ENCODE results near the gene LRRC72.
"Not testable (repeated sequence)": the region's sequence is repeated elsewhere in the genome, so short reads cannot be mapped to it uniquely, and the experiment has no call there.

Gene LRRC72

GRCh38 chr7:16526742-16527540 is at the start of gene LRRC72:
Gene LRRC72, plus strand, starts transcription at chr7:16526825. Its CDS starts 128 bp downstream, at chr7:16526953.
- DNase-seq = no peak

DNA sequence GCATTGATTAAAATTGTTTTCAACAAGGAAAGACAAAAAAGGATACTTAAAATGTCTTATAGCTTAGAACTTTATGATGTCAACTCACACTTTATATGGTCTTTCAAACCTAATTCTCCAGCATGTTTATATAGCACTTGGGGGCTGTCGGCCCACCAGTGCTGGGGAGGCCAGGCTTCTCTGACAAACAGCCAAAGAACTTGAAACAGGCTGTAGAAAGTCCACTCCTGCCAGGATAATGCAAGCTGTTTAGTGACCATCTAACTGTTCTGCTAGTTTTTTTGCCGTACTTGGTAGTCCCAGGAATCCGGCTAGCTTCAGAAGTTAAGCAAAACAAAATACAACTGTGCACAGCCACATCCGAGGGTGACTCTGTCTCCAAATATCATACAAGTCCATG is 47.5 kb upstream of the LRRC72 start:
- DNase-seq = no peak

DNA sequence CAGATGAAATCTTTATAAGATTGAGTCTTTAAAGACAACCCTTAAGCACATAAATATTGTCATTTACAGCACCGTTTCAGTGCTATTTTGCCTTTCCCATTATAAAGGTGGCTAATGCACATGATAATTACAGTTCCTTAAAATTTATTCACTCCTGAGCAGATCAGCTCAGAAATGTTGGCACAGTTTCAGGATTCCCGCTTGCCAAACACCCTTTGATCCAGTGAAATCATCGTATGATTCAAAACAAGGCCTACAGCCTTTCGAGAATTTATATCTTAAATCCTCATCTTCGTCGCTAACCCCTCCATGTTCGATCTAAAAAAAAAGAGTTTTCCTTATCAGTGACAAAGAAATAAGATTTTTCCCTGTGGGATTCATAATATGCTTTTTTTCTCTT is 47.0 kb upstream of the LRRC72 start:
- DNase-seq = no peak

- peak; percentile 48 for DNase-seq
Observed at GRCh38 chr7:16484453-16485158, 42.0 kb upstream of the LRRC72 start.

DNA sequence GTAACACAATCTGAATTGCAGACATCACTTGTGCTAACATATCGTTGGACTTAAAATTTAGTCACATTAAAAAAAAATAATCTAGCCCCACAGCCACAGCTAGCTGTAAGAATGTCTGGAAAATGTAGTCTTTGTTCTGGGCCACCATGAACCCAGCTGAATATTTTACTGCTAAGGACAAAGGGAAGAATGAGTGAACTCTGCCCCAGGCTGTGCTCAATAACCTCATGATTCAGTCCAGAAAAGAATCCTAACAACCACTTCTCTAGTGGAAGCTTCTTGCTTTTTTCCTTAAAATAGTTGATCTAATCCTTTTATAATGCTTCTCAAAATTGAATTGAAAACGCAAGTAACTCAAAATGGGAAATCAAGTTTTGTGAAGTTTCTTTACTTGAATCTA is 35.5 kb upstream of the LRRC72 start:
- DNase-seq = no peak

- no peak for DNase-seq
Observed at GRCh38 chr7:16492513-16493062, 34.0 kb upstream of the LRRC72 start.

DNA sequence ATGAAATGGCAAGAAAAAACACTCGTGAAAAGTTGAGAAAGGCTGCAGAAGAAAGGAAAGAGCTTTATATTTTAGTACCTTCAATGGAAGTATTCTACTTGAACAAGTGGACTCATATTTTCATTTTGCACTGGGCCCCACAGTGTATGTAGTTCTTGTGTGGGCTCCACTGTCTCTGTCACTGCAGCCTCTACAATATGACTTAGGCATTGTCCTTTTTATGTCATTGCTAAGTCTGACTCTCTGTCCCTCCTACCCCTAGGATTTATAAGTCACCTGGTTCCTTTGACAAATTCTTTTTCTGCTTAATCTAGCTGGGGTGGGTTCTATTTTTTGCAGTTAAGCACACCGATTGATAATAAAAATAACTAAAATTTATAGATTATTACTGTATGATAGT is 33.4 kb upstream of the LRRC72 start:
- DNase-seq = no peak

GRCh38 chr7:16494551-16494950 is 32.1 kb upstream of the LRRC72 start:
- no peak for DNase-seq

DNA sequence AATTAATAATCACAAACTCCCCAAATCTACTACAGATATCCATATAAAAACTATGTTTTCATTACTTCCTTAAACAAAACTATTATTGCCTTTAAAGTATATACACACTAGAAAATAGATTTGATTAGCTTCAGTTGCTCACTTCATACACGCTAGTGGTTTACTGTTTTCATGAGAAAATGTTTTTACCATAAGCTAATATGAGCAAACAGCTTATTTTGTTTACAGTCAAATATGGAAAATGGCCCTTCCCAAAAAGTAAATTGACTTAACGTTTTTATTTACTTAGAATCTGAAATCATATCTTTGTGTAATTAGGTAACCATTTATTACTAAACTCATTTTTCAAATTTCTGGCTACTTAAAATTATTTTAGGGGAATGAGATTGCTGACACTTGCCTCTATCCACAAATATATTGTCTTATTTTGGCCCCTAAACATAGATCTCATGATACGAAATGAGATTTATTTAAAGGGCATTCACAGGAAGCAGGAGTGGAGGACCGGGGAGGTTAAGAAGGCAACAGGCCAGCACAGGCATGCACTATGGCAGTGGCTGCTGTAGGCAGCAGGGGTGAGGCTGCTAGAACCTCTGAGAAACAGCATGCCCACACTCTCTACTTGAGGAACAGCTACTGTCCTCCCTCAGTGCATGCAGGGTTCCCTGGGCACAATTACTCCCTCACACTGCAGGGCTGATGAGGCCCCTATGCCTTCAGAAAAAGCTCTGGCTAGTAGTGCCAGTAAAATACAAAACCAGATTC is 31.5 kb upstream of the LRRC72 start:
- DNase-seq = no peak

- DNase-seq = no peak
Observed at GRCh38 chr7:16498122-16498521, 28.5 kb upstream of the LRRC72 start.

- DNase-seq = no peak
Observed at GRCh38 chr7:16502303-16502702, 24.3 kb upstream of the LRRC72 start.

- no peak for DNase-seq
Observed at GRCh38 chr7:16504019-16504418, 22.6 kb upstream of the LRRC72 start.

- DNase-seq = not testable (repeated sequence)
Observed at GRCh38 chr7:16506422-16506821, 20.2 kb upstream of the LRRC72 start.

- no peak for DNase-seq
Observed at GRCh38 chr7:16509829-16510228, 16.8 kb upstream of the LRRC72 start.

GRCh38 chr7:16511314-16511713 is 15.3 kb upstream of the LRRC72 start:
- no peak for DNase-seq

DNA sequence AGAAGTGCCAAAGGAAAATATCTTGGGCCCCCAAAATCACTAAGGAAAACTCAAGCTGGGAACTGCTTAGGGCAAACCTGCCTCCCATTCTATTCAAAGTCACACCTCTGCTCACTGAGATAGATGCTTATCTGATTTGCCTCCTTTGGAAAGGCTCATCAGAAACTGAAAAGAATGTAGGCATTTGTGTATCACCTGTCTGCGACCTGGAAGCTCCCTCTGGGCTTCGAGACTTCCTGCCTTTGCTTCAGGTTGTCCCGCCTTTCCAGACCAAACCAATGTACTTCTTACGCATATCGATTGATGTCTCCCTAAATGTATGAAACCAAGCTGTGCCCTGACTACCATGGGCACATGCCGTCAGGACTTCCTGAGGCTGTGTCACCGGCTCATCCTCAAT is 14.5 kb upstream of the LRRC72 start:
- no peak for DNase-seq

DNA sequence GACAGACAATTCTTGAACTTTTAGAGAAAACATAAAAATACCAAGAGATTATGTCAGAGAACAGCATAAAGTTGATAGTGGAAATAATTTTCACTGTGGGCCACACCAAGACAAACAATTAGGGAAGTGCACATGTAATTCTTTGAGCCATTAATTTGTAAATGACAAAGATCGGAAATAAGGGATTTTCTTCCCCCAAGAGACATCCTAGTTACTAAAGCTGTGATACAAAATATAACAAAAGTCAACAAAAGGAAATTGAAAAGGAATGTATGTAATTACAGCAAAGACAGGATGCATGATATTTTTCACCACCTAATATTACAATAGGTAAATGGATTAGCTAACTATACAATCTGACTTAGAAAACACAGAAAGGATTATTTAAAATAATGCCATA is 12.4 kb upstream of the LRRC72 start:
- no peak for DNase-seq

DNA sequence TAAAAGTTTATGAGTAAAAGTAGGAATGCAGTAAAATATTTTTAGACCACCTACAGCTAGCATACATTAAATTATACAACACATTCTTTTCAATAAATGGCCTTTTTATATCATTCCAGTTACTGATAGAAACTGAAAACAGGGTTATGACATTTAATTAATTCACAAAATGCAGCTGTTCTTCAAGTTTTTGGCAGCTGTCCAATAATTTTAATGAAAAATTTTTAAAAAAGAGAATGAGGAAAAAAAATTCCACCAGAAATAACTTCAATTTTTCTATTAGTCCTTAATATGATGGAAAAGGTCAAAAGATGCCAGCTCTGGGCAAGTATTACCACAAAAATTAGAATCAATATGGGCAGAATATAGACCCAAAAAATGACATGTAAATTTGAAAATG is 11.9 kb upstream of the LRRC72 start:
- DNase-seq = no peak

DNA sequence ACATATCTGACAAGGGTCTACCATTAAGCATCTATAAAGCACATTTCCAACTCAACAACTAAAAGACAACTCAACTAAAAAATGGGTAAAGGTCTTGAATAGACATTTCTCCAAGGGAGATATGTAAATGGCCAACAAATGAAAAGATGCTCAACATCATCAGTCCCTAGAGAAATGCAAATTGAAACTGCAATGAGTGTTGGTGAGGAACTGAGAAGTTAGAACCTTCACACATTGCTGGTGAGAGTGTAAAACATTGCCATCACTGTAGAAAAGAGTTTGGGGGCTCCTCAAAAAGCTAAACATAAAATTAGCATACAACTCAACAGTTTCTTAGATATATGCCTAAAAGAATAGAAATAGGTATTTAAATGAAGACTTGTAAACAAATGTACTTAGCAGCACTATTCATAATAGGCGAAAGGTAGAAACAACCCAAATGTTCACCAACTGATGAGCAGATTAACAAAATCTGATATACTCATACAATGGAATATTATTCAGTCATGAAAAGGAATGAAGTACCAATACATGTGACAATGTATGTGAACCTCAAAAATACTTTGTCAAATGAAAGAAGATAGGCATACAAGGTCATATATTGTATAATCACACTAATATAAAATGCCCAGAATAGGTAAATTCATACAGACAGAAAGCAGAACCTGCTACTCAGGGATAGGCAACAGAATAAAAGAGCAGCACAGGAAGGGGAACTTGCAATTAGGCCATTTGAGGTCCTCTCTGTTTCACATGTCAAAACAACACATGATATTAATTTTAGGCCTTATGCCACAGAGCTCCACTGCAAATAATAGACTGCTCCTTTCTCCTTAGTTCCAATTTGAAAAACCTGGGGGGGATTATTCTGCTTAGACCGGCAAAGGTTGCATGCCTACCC is 10.6 kb upstream of the LRRC72 start:
- DNase-seq = no peak

DNA sequence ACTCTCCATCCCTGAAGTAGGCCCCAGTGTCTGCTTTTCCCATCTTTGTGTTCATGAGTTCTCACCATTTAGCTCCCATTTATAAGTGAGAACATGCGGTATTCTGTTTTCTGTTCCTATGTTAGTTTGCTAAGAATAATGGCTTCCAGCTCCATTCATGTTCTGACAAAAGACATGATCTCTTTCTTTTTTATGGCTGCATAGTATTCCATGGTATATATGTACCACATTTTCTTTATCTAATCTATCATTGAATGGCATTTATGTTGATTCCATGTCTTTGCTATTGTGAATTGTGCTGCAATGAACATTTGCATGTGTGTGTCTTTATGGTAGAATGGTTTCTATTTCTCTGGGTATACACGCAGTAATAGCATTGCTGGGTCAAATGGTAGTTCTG is 6.6 kb upstream of the LRRC72 start:
- DNase-seq = not testable (repeated sequence)

- no peak for DNase-seq
Observed at GRCh38 chr7:16524332-16524731, 2.3 kb upstream of the LRRC72 start.

- no peak for DNase-seq
Observed at GRCh38 chr7:16528520-16528919, 1.9 kb downstream of the LRRC72 start.

All from NCI-H2171 treated with DMSO at 0.1 percent for 48 hours (cell line).